OCI-LY1 (cell line): ENCODE results near the gene BICRAL.

Source experiments
- H2AFZ ChIP-seq: fragments of 200-600 bp; sonication (generic), shearing (Covaris generic); 2 replicates; pipeline ENCODE4 v1.6.0; 2014; ENCODE audit warnings: antibody characterized with exemption, mild to moderate bottlenecking, low read length
- H3F3A ChIP-seq: fragments of 200-600 bp; sonication (generic), shearing (Covaris generic); 2 replicates; pipeline ENCODE4 v1.6.0; 2014; ENCODE audit warnings: mild to moderate bottlenecking, antibody characterized with exemption, low read length, moderate library complexity; ENCODE audit not compliant: insufficient read depth
- H3K27ac ChIP-seq: fragments of 200-600 bp; sonication (generic); 2 replicates; pipeline ENCODE4 v1.5.1; 2014; ENCODE audit warnings: low read length, mixed run types, mild to moderate bottlenecking, low read depth; ENCODE audit not compliant: poor library complexity, severe bottlenecking
- H3K27me3 ChIP-seq: fragments of 200-600 bp; sonication (generic); 2 replicates; pipeline ENCODE4 v1.6.0; 2014; ENCODE audit warnings: antibody characterized with exemption, mild to moderate bottlenecking, low read length, moderate library complexity; ENCODE audit not compliant: insufficient read depth
- H3K36me3 ChIP-seq: fragments of 200-600 bp; sonication (generic); 2 replicates; pipeline ENCODE4 v1.6.1; 2014; ENCODE audit warnings: mild to moderate bottlenecking, antibody characterized with exemption, low read length, moderate library complexity, mixed read lengths; ENCODE audit not compliant: insufficient read depth
- H3K4me1 ChIP-seq: fragments of 200-600 bp; sonication (generic); 2 replicates; pipeline ENCODE4 v1.5.1; 2014; ENCODE audit warnings: mild to moderate bottlenecking, low read length, moderate library complexity; ENCODE audit not compliant: insufficient read depth, severe bottlenecking
- H3K4me2 ChIP-seq: fragments of 200-600 bp; sonication (generic), shearing (Covaris generic); 2 replicates; pipeline ENCODE4 v1.6.1; 2014; ENCODE audit warnings: low read length
- H3K4me3 ChIP-seq: fragments of 200-600 bp; sonication (generic); 2 replicates; pipeline ENCODE4 v1.5.1; 2014; ENCODE audit warnings: low read length, low read depth, mild to moderate bottlenecking, mixed read lengths; ENCODE audit not compliant: poor library complexity, severe bottlenecking
- H3K79me2 ChIP-seq: fragments of 200-600 bp; shearing (Covaris generic); 2 replicates; pipeline ENCODE4 v1.6.1; 2016; ENCODE audit warnings: mixed run types, low read length, mixed read lengths; ENCODE audit not compliant: insufficient read depth
- H3K9ac ChIP-seq: fragments of 200-600 bp; sonication (generic), shearing (Covaris generic); 2 replicates; pipeline ENCODE4 v1.6.1; 2014; ENCODE audit warnings: mild to moderate bottlenecking, low read length, mixed read lengths
- H3K9me2 ChIP-seq: fragments of 200-600 bp; sonication (generic), shearing (Covaris generic); 2 replicates; pipeline ENCODE4 v1.6.1; 2014; ENCODE audit warnings: low read depth, mild to moderate bottlenecking, low read length, mixed read lengths
- H3K9me3 ChIP-seq: fragments of 200-600 bp; shearing (Covaris generic); 2 replicates; pipeline ENCODE4 v1.6.1; 2014; ENCODE audit warnings: low read length, mixed read lengths
- H4K20me1 ChIP-seq: fragments of 200-600 bp; sonication (generic), shearing (Covaris generic); 2 replicates; pipeline ENCODE4 v1.6.0; 2016; ENCODE audit warnings: mild to moderate bottlenecking, low read length; ENCODE audit not compliant: insufficient read depth
- CTCF ChIP-seq: fragments of 200-600 bp; sonication (generic), shearing (Covaris generic); IDR thresholded peaks from 2 replicates; pipeline ENCODE4 v1.5.1; 2017; ENCODE audit warnings: mild to moderate bottlenecking, antibody characterized with exemption, low read length, moderate library complexity, mixed read lengths
- EZH2 ChIP-seq: fragments of 200-600 bp; sonication (generic), shearing (Covaris generic); IDR thresholded peaks from 2 replicates; pipeline ENCODE4 v1.8.0; 2017; ENCODE audit warnings: borderline replicate concordance, mixed run types, mild to moderate bottlenecking, antibody characterized with exemption, low read length, moderate library complexity, mixed read lengths

The BICRAL gene

DNA sequence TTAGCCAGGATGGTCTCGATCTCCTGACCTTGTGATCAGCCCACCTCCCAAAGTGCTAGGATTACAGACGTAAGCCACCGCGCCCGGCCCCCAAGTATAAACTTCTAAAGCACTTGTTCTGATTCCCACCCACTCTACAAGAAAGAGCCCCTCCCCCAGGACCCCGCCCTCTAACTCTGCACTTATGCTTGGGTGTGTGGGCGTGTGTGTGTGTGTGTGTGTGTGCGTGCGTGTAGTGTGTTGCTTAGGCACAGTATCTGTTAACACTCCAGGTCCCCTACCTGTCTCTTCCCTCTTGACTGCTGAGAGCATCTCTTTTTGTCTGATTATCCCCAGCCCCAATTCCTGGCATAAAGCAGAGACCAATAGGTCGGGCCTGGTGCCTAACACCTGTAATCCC, 128.0 kb downstream of the BICRAL start:
- Histone ChIP-seq H3K9me2 (no peaks in the 10 kb centered on the region), H2AFZ (no peak overlapping the region), H3K36me3 (no peaks in the 10 kb centered on the region), H3K9ac (no peak overlapping the region), H3K9me3 (no peaks in the 10 kb centered on the region), H3K27me3 (no peaks in the 10 kb centered on the region), H3K4me1 (no peaks in the 10 kb centered on the region), H3K27ac (no peak overlapping the region), H3K4me3 (no peak overlapping the region), H3F3A (no peaks in the 10 kb centered on the region), H3K4me2 (no peak overlapping the region), H4K20me1 (no peaks in the 10 kb centered on the region), H3K79me2 (no peaks in the 10 kb centered on the region)
- TF ChIP-seq CTCF, result no peak
- no peak for TF ChIP-seq EZH2

- no peak for TF ChIP-seq CTCF
- Histone ChIP-seq H3F3A (no peaks in the 10 kb centered on the region), H3K27ac (no peak overlapping the region), H3K4me3 (no peak overlapping the region), H3K27me3 (no peaks in the 10 kb centered on the region), H3K4me2 (no peak overlapping the region), H3K4me1 (peaks cover 9% of the 10 kb centered on the region), H3K9ac (no peak overlapping the region), H4K20me1 (no peaks in the 10 kb centered on the region), H2AFZ (no peak overlapping the region), H3K9me2 (no peaks in the 10 kb centered on the region), H3K9me3 (no peaks in the 10 kb centered on the region), H3K36me3 (no peaks in the 10 kb centered on the region), H3K79me2 (no peaks in the 10 kb centered on the region)
Observed at GRCh38 chr6:42911171-42912021, 129.5 kb downstream of the BICRAL start.

GRCh38 chr6:42914546-42914945, 132.7 kb downstream of the BICRAL start:
- H3K27ac ChIP-seq, result no peak overlapping the region
- no peaks in the 10 kb centered on the region for H3K9me2 ChIP-seq
- TF ChIP-seq EZH2 (no peak), CTCF (no peak)
- no peak overlapping the region for H2AFZ ChIP-seq
- no peaks in the 10 kb centered on the region for H3K79me2 ChIP-seq
- no peak overlapping the region for H3K4me3 ChIP-seq
- H3K9ac ChIP-seq, result no peak overlapping the region
- no peaks in the 10 kb centered on the region for H3F3A ChIP-seq
- H4K20me1 ChIP-seq, result no peaks in the 10 kb centered on the region
- no peaks in the 10 kb centered on the region for H3K27me3 ChIP-seq
- H3K36me3 ChIP-seq, result no peaks in the 10 kb centered on the region
- H3K4me1 ChIP-seq, result peaks cover 9% of the 10 kb centered on the region
- H3K4me2 ChIP-seq, result no peak overlapping the region
- H3K9me3 ChIP-seq, result no peaks in the 10 kb centered on the region
